NCI-H748 treated with DMSO at 0.1 percent for 48 hours (cell line): Measurements from ENCODE around the gene PDE1C.

Source experiments
- DNase-seq: peaks from one replicate; lab custom pipeline; 2025; lab: John Stamatoyannopoulos, UW

The PDE1C gene

GRCh38 chr7:31892099-31892829 lies 177.9 kb downstream of the PDE1C start:
- no peak for DNase-seq

GRCh38 chr7:31890766-31891165 lies 179.4 kb downstream of the PDE1C start:
- DNase-seq: no peak

GRCh38 chr7:31890198-31890597 lies 180.0 kb downstream of the PDE1C start:
- no peak for DNase-seq

- no peak for DNase-seq
These were observed 183.2 kb downstream of the PDE1C start for GRCh38 chr7:31887006-31887405.

GRCh38 chr7:31885171-31885570 lies 185.0 kb downstream of the PDE1C start:
- DNase-seq: no peak

GRCh38 chr7:31883761-31884164 lies 186.4 kb downstream of the PDE1C start:
- no peak for DNase-seq

GRCh38 chr7:31882187-31882586 lies 188.0 kb downstream of the PDE1C start:
- no peak for DNase-seq

- no peak for DNase-seq
These were observed 191.3 kb downstream of the PDE1C start for GRCh38 chr7:31878875-31879274.

- DNase-seq: no peak
These were observed 194.8 kb downstream of the PDE1C start for GRCh38 chr7:31875424-31875823.

GRCh38 chr7:31874631-31875386 lies 195.4 kb downstream of the PDE1C start:
- DNase-seq: no peak

GRCh38 chr7:31873816-31874597 lies 196.2 kb downstream of the PDE1C start:
- no peak for DNase-seq

- DNase-seq: no peak
These were observed 197.4 kb downstream of the PDE1C start for GRCh38 chr7:31872545-31873370.

GRCh38 chr7:31864646-31865045 lies 205.6 kb downstream of the PDE1C start:
- no peak for DNase-seq

GRCh38 chr7:31860925-31861324 lies 209.3 kb downstream of the PDE1C start:
- DNase-seq: no peak

- DNase-seq: no peak
These were observed 212.2 kb downstream of the PDE1C start for GRCh38 chr7:31858055-31858454.

GRCh38 chr7:31857172-31857571 lies 213.0 kb downstream of the PDE1C start:
- no peak for DNase-seq

GRCh38 chr7:31856337-31856736 lies 213.9 kb downstream of the PDE1C start:
- DNase-seq: no peak

- DNase-seq: no peak
These were observed 214.7 kb downstream of the PDE1C start for GRCh38 chr7:31855530-31855929.

- no peak for DNase-seq
These were observed 216.8 kb downstream of the PDE1C start for GRCh38 chr7:31853380-31853779.

- DNase-seq: no peak
These were observed 217.7 kb downstream of the PDE1C start for GRCh38 chr7:31852462-31852861.

GRCh38 chr7:31851119-31851518 lies 219.1 kb downstream of the PDE1C start:
- no peak for DNase-seq

- no peak for DNase-seq
These were observed 219.6 kb downstream of the PDE1C start for GRCh38 chr7:31850601-31851000.
